ENCODE data around the gene MUC3A. TPM values are rescaled to one million over a fixed set of nuclear protein-coding genes. Genes with fewer than 3 reads are reported as not detected.
A peak's percentile ranks its signal among the peaks of the same experiment; 100 is the strongest.

Gene MUC3A, protein sequence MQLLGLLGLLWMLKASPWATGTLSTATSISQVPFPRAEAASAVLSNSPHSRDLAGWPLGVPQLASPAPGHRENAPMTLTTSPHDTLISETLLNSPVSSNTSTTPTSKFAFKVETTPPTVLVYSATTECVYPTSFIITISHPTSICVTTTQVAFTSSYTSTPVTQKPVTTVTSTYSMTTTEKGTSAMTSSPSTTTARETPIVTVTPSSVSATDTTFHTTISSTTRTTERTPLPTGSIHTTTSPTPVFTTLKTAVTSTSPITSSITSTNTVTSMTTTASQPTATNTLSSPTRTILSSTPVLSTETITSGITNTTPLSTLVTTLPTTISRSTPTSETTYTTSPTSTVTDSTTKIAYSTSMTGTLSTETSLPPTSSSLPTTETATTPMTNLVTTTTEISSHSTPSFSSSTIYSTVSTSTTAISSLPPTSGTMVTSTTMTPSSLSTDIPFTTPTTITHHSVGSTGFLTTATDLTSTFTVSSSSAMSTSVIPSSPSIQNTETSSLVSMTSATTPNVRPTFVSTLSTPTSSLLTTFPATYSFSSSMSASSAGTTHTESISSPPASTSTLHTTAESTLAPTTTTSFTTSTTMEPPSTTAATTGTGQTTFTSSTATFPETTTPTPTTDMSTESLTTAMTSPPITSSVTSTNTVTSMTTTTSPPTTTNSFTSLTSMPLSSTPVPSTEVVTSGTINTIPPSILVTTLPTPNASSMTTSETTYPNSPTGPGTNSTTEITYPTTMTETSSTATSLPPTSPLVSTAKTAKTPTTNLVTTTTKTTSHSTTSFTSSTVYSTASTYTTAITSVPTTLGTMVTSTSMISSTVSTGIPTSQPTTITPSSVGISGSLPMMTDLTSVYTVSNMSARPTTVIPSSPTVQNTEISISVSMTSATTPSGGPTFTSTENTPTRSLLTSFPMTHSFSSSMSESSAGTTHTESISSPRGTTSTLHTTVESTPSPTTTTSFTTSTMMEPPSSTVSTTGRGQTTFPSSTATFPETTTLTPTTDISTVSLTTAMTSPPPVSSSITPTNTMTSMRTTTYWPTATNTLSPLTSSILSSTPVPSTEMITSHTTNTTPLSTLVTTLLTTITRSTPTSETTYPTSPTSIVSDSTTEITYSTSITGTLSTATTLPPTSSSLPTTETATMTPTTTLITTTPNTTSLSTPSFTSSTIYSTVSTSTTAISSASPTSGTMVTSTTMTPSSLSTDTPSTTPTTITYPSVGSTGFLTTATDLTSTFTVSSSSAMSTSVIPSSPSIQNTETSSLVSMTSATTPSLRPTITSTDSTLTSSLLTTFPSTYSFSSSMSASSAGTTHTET (N-terminal part only)
- 1 to 10 TPM in 3 of 6 donors, under 1 TPM in 3; 0.30 to 3.1 (median 0.94) TPM for total RNA-seq

- DNase-seq = peak in 1 of 2 donors; percentile 72
- Histone ChIP-seq H3K36me3 (no peaks in the 10 kb centered on the region), H3K27me3 (peaks cover 0 to 9% (median 0%) of the 10 kb centered on the region in 4 donors), H3K9me3 (no peaks in the 10 kb centered on the region), H3K4me1 (no peaks in the 10 kb centered on the region), H3K4me3 (no peak within 1 kb of the TSS), H3K27ac (no peak within 1 kb of the TSS)
- peak in 1 of 2 donors; percentile 19 for ATAC-seq (ENCODE audit: low FRiP score in 2 of 2)
- TF ChIP-seq POLR2A (IDR thresholded peaks at IDR 0.05) (no peak), POLR2AphosphoS5 (IDR thresholded peaks at IDR 0.05) (no peak), EP300 (IDR thresholded peaks at IDR 0.05) (no peak), CTCF (IDR thresholded peaks at IDR 0.05) (no peak)
- WGBS, 2 donors = 22 to 25% methylated on average over 23 to 24 of the region's 24 CpGs
Measured at GRCh38 chr7:100949227-100949932, at the start of gene MUC3A. TSS of gene MUC3A (plus strand) at chr7:100949534. CDS start at chr7:100949625, 91 bp downstream.

DNA sequence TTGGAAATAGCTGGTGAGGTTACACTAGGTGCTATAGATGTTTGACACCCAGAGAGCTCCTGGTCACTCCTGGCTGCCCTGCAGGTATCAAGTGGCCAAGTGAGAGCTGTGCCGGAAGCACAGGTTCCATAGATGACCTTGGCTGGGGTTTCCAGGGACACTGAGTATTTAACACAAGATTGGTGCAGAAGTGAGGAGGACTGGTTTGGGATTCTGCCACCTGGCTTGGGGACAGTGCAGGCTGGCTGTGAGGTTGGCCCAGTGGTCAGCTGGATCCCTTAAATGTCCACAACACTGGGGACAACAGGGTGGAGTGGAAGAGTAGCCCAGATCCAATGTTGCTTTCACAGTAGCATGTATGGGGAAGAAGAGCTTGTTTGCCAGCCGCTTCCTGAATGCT lies 48.4 kb upstream of the MUC3A start:
- Histone ChIP-seq H3K27me3 (peaks cover 0 to 15% (median 9%) of the 10 kb centered on the region in 4 donors), H3K9me3 (no peaks in the 10 kb centered on the region), H3K36me3 (no peaks in the 10 kb centered on the region), H3K27ac (no peak overlapping the region), H3K4me3 (no peak overlapping the region), H3K4me1 (peaks cover 9 to 14% (median 12%) of the 10 kb centered on the region in 4 donors)
- ATAC-seq (ENCODE audit: low FRiP score in 2 of 2) = no peak
- 77 to 82% methylated on average over 2 of the region's 2 CpGs for WGBS, 2 donors
- DNase-seq = peak in 1 of 2 donors; percentile 38
- no peak for TF ChIP-seq POLR2A (IDR thresholded peaks at IDR 0.05)
- no peak for TF ChIP-seq EP300 (IDR thresholded peaks at IDR 0.05)
- TF ChIP-seq CTCF (IDR thresholded peaks at IDR 0.05) = no peak
- no peak for TF ChIP-seq POLR2AphosphoS5 (IDR thresholded peaks at IDR 0.05)

- no peak for ATAC-seq (ENCODE audit: low FRiP score in 2 of 2)
- H3K27ac ChIP-seq = no peak overlapping the region
Measured at GRCh38 chr7:100901921-100902332, 47.4 kb upstream of the MUC3A start.

More at GRCh38 chr7:100901921-100902332, 47.4 kb upstream of the MUC3A start:
- Histone ChIP-seq H3K4me1 (peaks cover 0 to 5% (median 4%) of the 10 kb centered on the region in 4 donors), H3K9me3 (no peaks in the 10 kb centered on the region), H3K36me3 (no peaks in the 10 kb centered on the region), H3K27me3 (peaks cover 0 to 7% (median 3%) of the 10 kb centered on the region in 4 donors), H3K4me3 (no peak overlapping the region)
- DNase-seq = no peak
- WGBS, 2 donors = 81 to 82% methylated on average over 4 to 5 of the region's 5 CpGs
- TF ChIP-seq CTCF (IDR thresholded peaks at IDR 0.05) (no peak), EP300 (IDR thresholded peaks at IDR 0.05) (no peak), POLR2AphosphoS5 (IDR thresholded peaks at IDR 0.05) (no peak), POLR2A (IDR thresholded peaks at IDR 0.05) (no peak)

Measured in upper lobe of left lung (tissue), 6 donors.